Thymus (tissue), 14 donors: Measurements from ENCODE around the gene OR6C1. TPM values are rescaled to one million over a fixed set of nuclear protein-coding genes. Genes with fewer than 3 reads are reported as not detected.
"Not testable (repeated sequence)": the region's sequence is repeated elsewhere in the genome, so short reads cannot be mapped to it uniquely, and the experiment has no call there.

ENCODE experiments used
- DNase-seq, 9 donors: peaks; one replicate each; pipeline ENCODE4 v3.0.0-alpha.2; 2013; ENCODE audit warnings: low spot score in 9 of 9, low read depth in 6 of 9, missing footprints in 1 of 9
- H3K27ac ChIP-seq, 2 donors: one replicate each; pipeline ENCODE4 v1.5.1; 2013; ENCODE audit warnings: control low read depth in 1 of 2, low read depth in 1 of 2, low read length in 1 of 2, mild to moderate bottlenecking in 1 of 2, moderate library complexity in 1 of 2
- H3K27me3 ChIP-seq, 2 donors: one replicate each; pipeline ENCODE4 v1.5.1; 2013; ENCODE audit warnings: low read length in 1 of 2; ENCODE audit not compliant: control insufficient read depth in 2 of 2, insufficient read depth in 1 of 2
- H3K36me3 ChIP-seq, 2 donors: one replicate each; pipeline ENCODE4 v1.5.1; 2013; ENCODE audit warnings: low read length in 1 of 2, mild to moderate bottlenecking in 1 of 2, moderate library complexity in 1 of 2; ENCODE audit not compliant: control insufficient read depth in 2 of 2, insufficient read depth in 2 of 2
- H3K4me1 ChIP-seq, 2 donors: one replicate each; pipeline ENCODE4 v1.5.1; 2013; ENCODE audit warnings: low read length in 2 of 2; ENCODE audit not compliant: control insufficient read depth in 2 of 2, insufficient read depth in 2 of 2
- H3K4me3 ChIP-seq, 2 donors: one replicate each; pipeline ENCODE4 v1.5.1; 2013; ENCODE audit warnings: low read length in 2 of 2, control low read depth in 1 of 2, mild to moderate bottlenecking in 1 of 2
- H3K9me3 ChIP-seq, 2 donors: one replicate each; pipeline ENCODE4 v1.5.1; 2013; ENCODE audit warnings: low read length in 1 of 2, mild to moderate bottlenecking in 1 of 2; ENCODE audit not compliant: control insufficient read depth in 2 of 2, insufficient read depth in 1 of 2
- WGBS: extraction: QIAGEN DNeasy Blood & Tissue Kit; methylation state at CpG from one replicate; pipeline ENCODE4 v1.1.7; 2013; 5-methylcytosine and 5-hydroxymethylcytosine counted together
- long read RNA-seq, 10 donors: transcript quantifications; one replicate each; lab custom pipeline, GENCODE V29; 2026
- polyA plus RNA-seq: library from polyadenylated mRNA; stranded (reverse); fragments of 200-250 nt; gene quantifications from one replicate; pipeline ENCODE4 v1.2.3, GENCODE V29; 2013
- total RNA-seq: library from RNA; stranded (reverse); fragments of 120-200 nt; gene quantifications from one replicate; pipeline ENCODE4 v1.2.4, GENCODE V29; 2013
- donor health status: healthy.

Gene OR6C1
- total RNA-seq (not detected), polyA plus RNA-seq (not detected)
- long read RNA-seq, donor 1 = 0 reads
- long read RNA-seq, donor 2 = 0 reads
- long read RNA-seq, donor 3 = 0 reads
- long read RNA-seq, donor 4 = 0 reads
- long read RNA-seq, donor 5 = 0 reads
- long read RNA-seq, donor 6 = 0 reads
- long read RNA-seq, donor 7 = 0 reads
- long read RNA-seq, donor 8 = 0 reads
- long read RNA-seq, donor 9 = 0 reads
- long read RNA-seq, donor 10 = 0 reads

DNA sequence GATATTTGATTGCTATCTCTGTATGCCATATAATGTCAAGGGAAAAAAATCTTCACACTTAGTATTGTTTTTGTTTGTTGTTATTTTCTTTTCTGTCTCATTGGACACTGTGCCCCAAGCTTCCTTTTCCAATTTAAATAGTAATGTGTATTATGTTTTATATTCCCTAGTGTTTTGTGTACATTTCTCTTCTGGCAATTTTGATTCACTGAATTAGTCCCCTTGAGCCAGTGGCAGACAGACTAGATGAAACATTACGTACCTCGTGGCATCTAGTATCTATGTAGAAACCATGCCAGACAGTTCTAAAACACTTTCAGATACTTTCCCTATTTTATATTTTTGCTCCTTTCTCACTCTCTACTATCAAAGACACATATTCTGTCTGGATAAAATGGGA lies at the start of gene OR6C1:
Gene OR6C1 (plus strand): TSS at position 301 of the 400 bp plus-strand sequence. CDS start 6,257 bp downstream, outside the sequence.
- DNase-seq = no peak
- no peaks in the 10 kb centered on the region for H3K27me3 ChIP-seq
- no peak within 1 kb of the TSS for H3K4me3 ChIP-seq
- no peaks in the 10 kb centered on the region for H3K36me3 ChIP-seq
- H3K27ac ChIP-seq = no peak within 1 kb of the TSS
- H3K9me3 ChIP-seq = no peaks in the 10 kb centered on the region
- WGBS = 93% methylated on average over 2 of the region's 2 CpGs
- no peaks in the 10 kb centered on the region for H3K4me1 ChIP-seq

DNA sequence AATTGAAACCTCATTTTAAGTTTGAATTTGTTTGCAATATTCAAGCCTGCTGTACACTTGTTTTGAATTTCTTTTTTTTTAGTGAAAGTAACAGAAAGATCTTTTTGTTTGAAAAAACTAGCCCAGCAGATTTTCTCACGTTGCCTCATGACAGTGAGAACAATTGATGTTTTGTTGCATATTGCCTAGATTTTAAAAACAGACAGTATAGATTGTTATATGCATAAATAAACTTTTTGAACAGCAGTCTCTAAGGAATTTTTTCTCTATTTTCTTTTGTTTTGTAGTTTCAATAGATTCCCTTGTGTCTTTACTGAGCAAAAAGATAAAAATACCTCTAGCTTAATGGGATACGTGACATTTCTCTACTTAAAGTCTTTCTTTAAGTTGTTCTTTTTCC lies 33.2 kb upstream of the OR6C1 start:
- H3K36me3 ChIP-seq = no peaks in the 10 kb centered on the region
- H3K4me1 ChIP-seq = no peaks in the 10 kb centered on the region
- DNase-seq = no peak
- WGBS = 84% methylated on average over 2 of the region's 2 CpGs
- H3K4me3 ChIP-seq = no peak overlapping the region
- H3K27ac ChIP-seq = no peak overlapping the region
- H3K9me3 ChIP-seq = no peaks in the 10 kb centered on the region
- H3K27me3 ChIP-seq = no peaks in the 10 kb centered on the region

DNA sequence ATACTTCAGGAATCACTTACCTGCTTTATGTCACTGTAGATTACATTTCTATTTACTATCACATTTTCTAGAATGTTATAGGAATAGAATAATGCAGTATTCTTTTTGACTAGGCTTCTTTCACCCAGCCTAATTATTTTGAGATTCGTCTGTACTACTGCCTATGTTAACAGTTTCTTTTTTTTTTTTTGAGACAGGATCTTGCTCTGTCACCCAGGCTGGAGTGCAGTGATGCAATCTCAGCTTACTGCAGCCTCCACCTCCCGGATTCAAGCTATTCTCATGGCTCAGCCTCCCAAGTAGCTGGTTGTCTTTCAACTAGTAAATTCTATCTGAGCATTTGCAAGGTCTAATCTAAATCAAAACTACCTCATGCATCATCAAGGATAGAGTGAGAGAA lies 24.1 kb upstream of the OR6C1 start:
- Histone ChIP-seq H3K9me3 (no peaks in the 10 kb centered on the region), H3K36me3 (no peaks in the 10 kb centered on the region), H3K27me3 (no peaks in the 10 kb centered on the region), H3K27ac (no peak overlapping the region), H3K4me3 (no peak overlapping the region), H3K4me1 (no peaks in the 10 kb centered on the region)
- DNase-seq = no peak
- 71% methylated on average over 2 of the region's 2 CpGs for WGBS

DNA sequence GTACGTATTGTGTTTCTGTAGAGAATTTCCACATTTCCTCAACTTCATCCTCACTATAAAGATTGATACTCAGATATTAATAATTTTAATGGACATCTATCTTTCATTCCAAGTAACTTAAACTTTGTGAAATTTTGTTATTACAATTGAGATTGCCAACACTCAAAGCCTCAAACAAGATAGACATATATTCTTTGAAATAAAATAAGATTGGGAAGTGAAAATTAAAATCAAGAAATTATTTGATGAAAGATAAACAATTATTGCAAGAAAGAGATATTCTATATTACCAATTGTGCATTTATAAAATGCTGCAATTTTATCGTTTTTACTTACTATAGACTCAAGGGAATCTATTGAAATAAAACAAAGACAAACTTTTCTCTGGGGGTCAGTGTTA lies 17.7 kb upstream of the OR6C1 start, which contains the start of gene OR6C6:
Gene OR6C6 (minus strand): TSS at position 101 of the 400 bp plus-strand sequence. CDS start 1,337 bp downstream, outside the sequence.
- H3K9me3 ChIP-seq = no peaks in the 10 kb centered on the region
- WGBS = 91% methylated on average over 2 of the region's 2 CpGs

DNA sequence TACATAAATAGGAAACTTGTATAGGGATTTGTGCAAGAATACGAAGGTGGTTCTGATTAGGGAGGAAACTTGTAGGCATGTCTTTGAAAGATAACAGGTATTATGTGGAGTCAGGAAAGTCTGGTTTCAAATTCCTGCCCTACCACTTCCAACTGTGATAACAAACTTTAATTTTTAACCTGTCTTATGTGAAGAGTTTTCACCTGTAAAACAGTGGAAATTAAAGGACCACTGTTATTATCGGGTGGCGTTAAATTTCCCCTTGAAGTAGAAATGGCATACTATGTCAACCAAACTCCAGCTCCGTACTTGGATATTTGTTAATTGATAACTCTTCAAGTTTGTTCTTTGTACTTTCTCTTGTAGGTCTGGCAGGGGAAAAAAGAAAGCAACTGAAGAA lies 6.1 kb downstream of the OR6C1 start:
- no peak overlapping the region for H3K27ac ChIP-seq
- no peak overlapping the region for H3K4me3 ChIP-seq
- no peaks in the 10 kb centered on the region for H3K9me3 ChIP-seq
- DNase-seq = no peak
- WGBS = 84% methylated on average over 4 of the region's 4 CpGs
- no peaks in the 10 kb centered on the region for H3K36me3 ChIP-seq
- H3K27me3 ChIP-seq = no peaks in the 10 kb centered on the region
- H3K4me1 ChIP-seq = no peaks in the 10 kb centered on the region

More for the DNA sequence above, 17.7 kb upstream of the OR6C1 start, which contains the start of gene OR6C6:
- H3K4me3 ChIP-seq = no peak within 1 kb of the TSS
- no peaks in the 10 kb centered on the region for H3K4me1 ChIP-seq
- H3K27ac ChIP-seq = no peak within 1 kb of the TSS
- DNase-seq = no peak
- H3K36me3 ChIP-seq = no peaks in the 10 kb centered on the region
- H3K27me3 ChIP-seq = no peaks in the 10 kb centered on the region

DNA sequence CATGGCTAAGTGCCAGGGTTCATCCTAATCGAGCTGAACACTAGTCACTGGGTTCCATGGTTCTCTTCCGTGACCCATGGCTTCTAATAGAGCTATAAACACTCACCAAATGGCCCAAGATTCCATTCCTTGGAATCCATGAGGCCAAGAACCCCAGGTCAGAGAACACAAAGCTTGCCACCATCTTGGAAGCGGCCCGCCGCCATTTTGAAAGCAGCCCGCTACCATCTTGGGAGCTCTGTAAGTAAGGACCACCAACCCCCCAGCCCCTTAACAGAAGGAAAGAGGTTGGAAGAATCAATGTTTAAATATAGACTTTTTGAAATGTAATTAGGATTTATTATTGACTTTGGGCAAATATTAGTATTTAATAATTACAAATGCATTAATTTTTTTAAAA lies 11.7 kb downstream of the OR6C1 start:
- not testable (repeated sequence) for H3K4me3 ChIP-seq, DNase-seq, H3K4me1 ChIP-seq, H3K27ac ChIP-seq, H3K27me3 ChIP-seq, H3K36me3 ChIP-seq, H3K9me3 ChIP-seq
- 98% methylated on average over 6 of the region's 6 CpGs for WGBS

DNA sequence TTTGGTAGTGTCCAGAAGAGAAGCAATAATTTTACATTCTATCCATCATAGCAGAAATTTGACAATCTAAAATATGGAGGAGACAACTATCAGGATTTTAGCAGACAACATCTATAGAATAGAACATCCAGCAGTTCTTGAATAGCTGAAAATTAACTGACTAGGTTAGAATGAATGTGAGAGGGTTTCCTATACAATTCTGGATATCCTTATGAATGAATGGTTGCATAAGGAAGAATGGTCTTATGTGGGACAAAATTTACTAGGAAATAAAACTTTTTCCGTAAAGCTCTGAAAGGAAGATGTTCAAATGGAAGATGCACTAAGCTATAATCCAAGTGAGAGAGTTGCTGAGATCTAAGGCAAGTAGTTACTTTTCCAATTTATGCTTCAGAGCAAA lies 16.3 kb downstream of the OR6C1 start, which contains the start of gene OR6C3:
Gene OR6C3 (plus strand): TSS at position 301 of the 400 bp plus-strand sequence. CDS start 955 bp downstream, outside the sequence.
- 94% methylated on average over 1 of the region's 1 CpG for WGBS
- H3K9me3 ChIP-seq = no peaks in the 10 kb centered on the region
- no peak for DNase-seq
- H3K4me3 ChIP-seq = no peak within 1 kb of the TSS
- no peaks in the 10 kb centered on the region for H3K36me3 ChIP-seq
- no peaks in the 10 kb centered on the region for H3K27me3 ChIP-seq
- no peak within 1 kb of the TSS for H3K27ac ChIP-seq
- no peaks in the 10 kb centered on the region for H3K4me1 ChIP-seq

DNA sequence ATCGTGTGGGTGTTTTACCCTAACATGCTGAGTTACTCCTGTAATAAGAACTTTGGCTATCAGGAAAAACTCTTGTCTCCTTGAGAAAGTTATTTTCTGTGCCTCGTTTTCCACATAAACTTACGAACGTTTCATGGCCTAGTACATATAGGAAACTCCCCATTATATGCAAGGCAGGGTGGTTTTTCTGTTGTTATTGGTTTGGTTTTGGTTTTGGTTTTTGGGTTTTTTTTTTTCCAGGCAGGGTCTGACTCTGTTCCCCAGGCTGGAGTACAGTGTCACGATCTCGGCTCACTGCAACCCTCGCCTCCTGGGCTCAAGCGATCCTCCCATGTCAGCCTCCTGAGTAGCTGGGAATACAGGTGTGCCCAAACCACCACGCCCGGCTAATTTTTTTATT lies 21.9 kb downstream of the OR6C1 start:
- H3K36me3 ChIP-seq = no peaks in the 10 kb centered on the region
- no peak overlapping the region for H3K27ac ChIP-seq
- no peak for DNase-seq
- H3K27me3 ChIP-seq = no peaks in the 10 kb centered on the region
- H3K4me1 ChIP-seq = no peaks in the 10 kb centered on the region
- 94% methylated on average over 10 of the region's 10 CpGs for WGBS
- H3K4me3 ChIP-seq = no peak overlapping the region
- no peaks in the 10 kb centered on the region for H3K9me3 ChIP-seq

DNA sequence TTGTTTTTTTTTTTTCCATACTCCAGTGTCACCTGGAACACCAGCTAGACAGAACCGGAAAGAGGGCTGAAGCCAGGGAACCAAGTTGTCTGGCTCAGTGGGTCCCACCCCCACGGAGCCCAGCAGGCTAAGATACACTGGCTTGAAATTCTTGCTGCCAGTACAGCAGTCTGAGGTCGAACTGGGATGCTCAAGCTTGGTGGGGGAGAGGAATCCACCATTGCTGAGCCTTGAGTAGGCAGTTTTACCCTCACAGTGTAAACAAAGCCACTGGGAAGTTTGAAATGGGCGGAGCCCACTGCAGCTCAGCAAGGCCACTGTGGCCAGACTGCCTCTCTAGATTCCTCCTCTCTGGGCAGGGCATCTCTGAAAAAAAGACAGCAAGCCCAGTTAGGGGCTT lies 41.2 kb downstream of the OR6C1 start:
- not testable (repeated sequence) for H3K27me3 ChIP-seq, DNase-seq, H3K27ac ChIP-seq, H3K4me1 ChIP-seq, H3K9me3 ChIP-seq, H3K36me3 ChIP-seq, H3K4me3 ChIP-seq
- 74% methylated on average over 4 of the region's 4 CpGs for WGBS
